SK-N-SH (cell line): ENCODE measurements around the gene PELI2.

ENCODE experiments used
- CTCF ChIP-seq: fragments of 200-600 bp; sonication (generic); IDR thresholded peaks from 2 replicates; pipeline ENCODE4 v1.6.1; 2017; ENCODE audit warnings: antibody characterized with exemption, mild to moderate bottlenecking, moderate library complexity
- EP300 ChIP-seq, 2 experiments: IDR thresholded peaks; 2 replicates each; pipeline versions ENCODE4 v1.4.0 to v1.6.1; 2012; ENCODE audit warnings: borderline replicate concordance in 1 of 2, low read depth in 1 of 2, low read length in 1 of 2

- TF ChIP-seq CTCF (no peak), EP300 (IDR thresholded peaks at IDR 0.05; ENCODE audit: borderline replicate concordance in 1 of 2, low read depth in 1 of 2, low read length in 1 of 2) (no peak)
These were observed 55.2 kb downstream of the PELI2 start for GRCh38 chr14:56173365-56173922.
